Measurements from ENCODE around the gene ZBTB7B.

The ZBTB7B gene

GRCh38 chr1:155006601-155007101, 4.0 kb downstream of the ZBTB7B start:
- peak overlapping the region; percentile 95; the same call in 1 of the 2 replicates for H3K4me3 ChIP-seq
- H3K9me3 ChIP-seq: no peaks in the 10 kb centered on the region
- no peak for TF ChIP-seq Cebpa-rat (IDR thresholded peaks at IDR 0.05)
- peak overlapping the region; percentile 100 for H3K4me2 ChIP-seq
- no peaks in the 10 kb centered on the region for H3K27me3 ChIP-seq
- peaks cover 5% of the 10 kb centered on the region; the same call in 1 of the 2 replicates for H3K36me3 ChIP-seq
- H4K20me1 ChIP-seq: peaks cover 16% of the 10 kb centered on the region; the same call in 1 of the 2 replicates
- H3K27ac ChIP-seq: peak overlapping the region; percentile 98
- H3K4me1 ChIP-seq: peaks cover 76% of the 10 kb centered on the region
- H3K9ac ChIP-seq: peak overlapping the region; percentile 87

- Histone ChIP-seq H3K4me1 (peaks cover 82% of the 10 kb centered on the region), H3K9ac (peak overlapping the region; percentile 71; the same call in 1 of the 2 replicates), H4K20me1 (peaks cover 20% of the 10 kb centered on the region; the same call in 1 of the 2 replicates), H3K27me3 (no peaks in the 10 kb centered on the region), H3K36me3 (peaks cover 5% of the 10 kb centered on the region; the same call in 1 of the 2 replicates), H3K4me3 (peak overlapping the region; percentile 95; the same call in 1 of the 2 replicates), H3K27ac (peak overlapping the region; percentile 98), H3K9me3 (no peaks in the 10 kb centered on the region), H3K4me2 (peak overlapping the region; percentile 100)
- no peak for TF ChIP-seq Cebpa-rat (IDR thresholded peaks at IDR 0.05)
Measured at GRCh38 chr1:155007251-155007828, 4.7 kb downstream of the ZBTB7B start.

GRCh38 chr1:155008015-155008941, 5.7 kb downstream of the ZBTB7B start:
- peak overlapping the region; percentile 71 for H3K9ac ChIP-seq
- H3K4me3 ChIP-seq: peak overlapping the region; percentile 95; the same call in 1 of the 2 replicates
- peak overlapping the region; percentile 100 for H3K4me2 ChIP-seq

GRCh38 chr1:155009221-155009711, 6.7 kb downstream of the ZBTB7B start:
- Histone ChIP-seq H3K27ac (peak overlapping the region; percentile 98), H3K4me1 (peaks cover 99% of the 10 kb centered on the region), H3K36me3 (peaks cover 11% of the 10 kb centered on the region), H3K4me3 (peak overlapping the region; percentile 44; the same call in 1 of the 2 replicates), H3K9ac (peak overlapping the region; percentile 71; the same call in 1 of the 2 replicates), H4K20me1 (peaks cover 35% of the 10 kb centered on the region; the same call in 1 of the 2 replicates), H3K27me3 (no peaks in the 10 kb centered on the region), H3K4me2 (peak overlapping the region; percentile 100), H3K9me3 (no peaks in the 10 kb centered on the region)
- no peak for TF ChIP-seq Cebpa-rat (IDR thresholded peaks at IDR 0.05)

More at GRCh38 chr1:155008015-155008941, 5.7 kb downstream of the ZBTB7B start:
- no peaks in the 10 kb centered on the region for H3K9me3 ChIP-seq
- peak overlapping the region; percentile 98 for H3K27ac ChIP-seq
- peaks cover 92% of the 10 kb centered on the region for H3K4me1 ChIP-seq
- peaks cover 29% of the 10 kb centered on the region; the same call in 1 of the 2 replicates for H4K20me1 ChIP-seq
- H3K27me3 ChIP-seq: no peaks in the 10 kb centered on the region
- TF ChIP-seq Cebpa-rat (IDR thresholded peaks at IDR 0.05): no peak
- H3K36me3 ChIP-seq: peaks cover 5% of the 10 kb centered on the region

GRCh38 chr1:155009742-155010141, 7.1 kb downstream of the ZBTB7B start:
- peak overlapping the region; percentile 44 for H3K4me3 ChIP-seq
- no peaks in the 10 kb centered on the region for H3K27me3 ChIP-seq
- no peaks in the 10 kb centered on the region for H3K9me3 ChIP-seq
- no peak for TF ChIP-seq Cebpa-rat (IDR thresholded peaks at IDR 0.05)
- peaks cover 99% of the 10 kb centered on the region for H3K4me1 ChIP-seq
- peak overlapping the region; percentile 100 for H3K4me2 ChIP-seq
- H3K36me3 ChIP-seq: peaks cover 16% of the 10 kb centered on the region
- peak overlapping the region; percentile 65; the same call in 1 of the 2 replicates for H3K9ac ChIP-seq
- H4K20me1 ChIP-seq: peaks cover 40% of the 10 kb centered on the region; the same call in 1 of the 2 replicates
- peak overlapping the region; percentile 78 for H3K27ac ChIP-seq

GRCh38 chr1:155010211-155010918, 7.8 kb downstream of the ZBTB7B start:
- Histone ChIP-seq H3K4me3 (peak overlapping the region; percentile 44), H3K27ac (peak overlapping the region; percentile 78), H3K4me1 (peaks cover 99% of the 10 kb centered on the region)

GRCh38 chr1:155011004-155011416, 8.4 kb downstream of the ZBTB7B start:
- TF ChIP-seq Cebpa-rat (IDR thresholded peaks at IDR 0.05): no peak
- H3K27me3 ChIP-seq: no peaks in the 10 kb centered on the region
- H3K4me1 ChIP-seq: peaks cover 99% of the 10 kb centered on the region
- peaks cover 53% of the 10 kb centered on the region; the same call in 1 of the 2 replicates for H4K20me1 ChIP-seq
- H3K9me3 ChIP-seq: no peaks in the 10 kb centered on the region
- H3K4me2 ChIP-seq: peak overlapping the region; percentile 100
- peaks cover 28% of the 10 kb centered on the region for H3K36me3 ChIP-seq
- H3K9ac ChIP-seq: peak overlapping the region; percentile 65
- H3K27ac ChIP-seq: peak overlapping the region; percentile 78
- H3K4me3 ChIP-seq: peak overlapping the region; percentile 25; the same call in 1 of the 2 replicates

More at GRCh38 chr1:155010211-155010918, 7.8 kb downstream of the ZBTB7B start:
- Histone ChIP-seq H3K27me3 (no peaks in the 10 kb centered on the region), H3K36me3 (peaks cover 22% of the 10 kb centered on the region), H3K9me3 (no peaks in the 10 kb centered on the region), H4K20me1 (peaks cover 46% of the 10 kb centered on the region; the same call in 1 of the 2 replicates), H3K9ac (peak overlapping the region; percentile 65), H3K4me2 (peak overlapping the region; percentile 100)
- TF ChIP-seq Cebpa-rat (IDR thresholded peaks at IDR 0.05): no peak

GRCh38 chr1:155011437-155012025, 8.9 kb downstream of the ZBTB7B start:
- Histone ChIP-seq H3K4me1 (peaks cover 99% of the 10 kb centered on the region), H3K27me3 (no peaks in the 10 kb centered on the region), H3K4me3 (peak overlapping the region; percentile 25; the same call in 1 of the 2 replicates), H4K20me1 (peaks cover 58% of the 10 kb centered on the region; the same call in 1 of the 2 replicates), H3K4me2 (peak overlapping the region; percentile 100), H3K9ac (0 out of 2 replicates have a peak overlapping the region, but pooled peaks have one; percentile 65), H3K9me3 (no peaks in the 10 kb centered on the region), H3K27ac (peak overlapping the region; percentile 78), H3K36me3 (peaks cover 33% of the 10 kb centered on the region)
- TF ChIP-seq Cebpa-rat (IDR thresholded peaks at IDR 0.05): no peak

All from BLaER1 (cell line).